Measurements from ENCODE around the gene ERC1.

- TF ChIP-seq CTCF (IDR thresholded peaks at IDR 0.05), result no peak
- no peak for TF ChIP-seq POLR2A (IDR thresholded peaks at IDR 0.05)
- TF ChIP-seq POLR2AphosphoS5 (IDR thresholded peaks at IDR 0.05), result no peak
- no peak for TF ChIP-seq EP300 (IDR thresholded peaks at IDR 0.05)
Measured at GRCh38 chr12:1189163-1189562, 198.1 kb downstream of the ERC1 start.
